Measurements from ENCODE around the gene TUBGCP6. TPM values are rescaled to one million over a fixed set of nuclear protein-coding genes. Genes with fewer than 3 reads are reported as not detected.

TUBGCP6 gene
- polyA plus RNA-seq, 1 donor from 2014 or later: 74.5 TPM

- Histone ChIP-seq H3K9me3 (ENCODE audit: low read length) (no peaks in the 10 kb centered on the region), H3K4me3 (ENCODE audit: low read length) (no peak overlapping the region), H3K36me3 (ENCODE audit: insufficient read depth, low read length) (no peaks in the 10 kb centered on the region), H4K20me1 (ENCODE audit: insufficient read depth) (no peaks in the 10 kb centered on the region), H3K4me2 (ENCODE audit: low read length) (no peak overlapping the region), H3F3A (ENCODE audit: insufficient read depth, low read length, poor library complexity, severe bottlenecking) (no peaks in the 10 kb centered on the region), H2AFZ (ENCODE audit: low read depth, low read length) (no peak overlapping the region), H3K27me3 (ENCODE audit: insufficient read depth, low read depth, low read length) (no peaks in the 10 kb centered on the region), H3K79me2 (replicated peaks; ENCODE audit: insufficient read depth, low read length) (no peaks in the 10 kb centered on the region), H3K27ac (ENCODE audit: low read length) (no peak overlapping the region), H3K9me2 (ENCODE audit: insufficient read depth, low read length) (no peaks in the 10 kb centered on the region), H3K9ac (ENCODE audit: low read length) (no peak overlapping the region)
- no peak for TF ChIP-seq MXI1 (conservative IDR thresholded peaks at IDR 0.05; ENCODE audit: poor library complexity, severe bottlenecking)
- no peak for TF ChIP-seq EP300 (conservative IDR thresholded peaks at IDR 0.05; ENCODE audit: poor library complexity, severe bottlenecking)
- TF ChIP-seq CTCF (IDR thresholded peaks at IDR 0.05; ENCODE audit: poor library complexity, severe bottlenecking): no peak
- TF ChIP-seq RAD21 (conservative IDR thresholded peaks at IDR 0.05): no peak
- no peak for TF ChIP-seq TAF1 (IDR thresholded peaks at IDR 0.05; ENCODE audit: low read depth)
- no peak for TF ChIP-seq SMC3 (conservative IDR thresholded peaks at IDR 0.05; ENCODE audit: poor library complexity)
- TF ChIP-seq POLR2AphosphoS5 (IDR thresholded peaks at IDR 0.05): no peak
- TF ChIP-seq REST (IDR thresholded peaks at IDR 0.05; ENCODE audit: borderline replicate concordance): no peak
- TF ChIP-seq EZH2 (IDR thresholded peaks at IDR 0.05; ENCODE audit: borderline replicate concordance, insufficient read depth, low read length, poor library complexity, severe bottlenecking): no peak
Observed at GRCh38 chr22:50226875-50227165, 18.0 kb downstream of the TUBGCP6 start.

- Histone ChIP-seq H3K27ac (ENCODE audit: low read length) (no peak overlapping the region), H3K4me3 (ENCODE audit: low read length) (no peak overlapping the region), H3K79me2 (replicated peaks; ENCODE audit: insufficient read depth, low read length) (no peaks in the 10 kb centered on the region), H3K9me3 (ENCODE audit: low read length) (no peaks in the 10 kb centered on the region), H3K27me3 (ENCODE audit: insufficient read depth, low read depth, low read length) (no peaks in the 10 kb centered on the region), H3K9ac (ENCODE audit: low read length) (no peak overlapping the region), H3K4me2 (ENCODE audit: low read length) (no peak overlapping the region), H3F3A (ENCODE audit: insufficient read depth, low read length, poor library complexity, severe bottlenecking) (no peaks in the 10 kb centered on the region), H3K36me3 (ENCODE audit: insufficient read depth, low read length) (no peaks in the 10 kb centered on the region), H2AFZ (ENCODE audit: low read depth, low read length) (no peak overlapping the region), H4K20me1 (ENCODE audit: insufficient read depth) (no peaks in the 10 kb centered on the region), H3K9me2 (ENCODE audit: insufficient read depth, low read length) (no peaks in the 10 kb centered on the region)
- no peak for TF ChIP-seq REST (IDR thresholded peaks at IDR 0.05; ENCODE audit: borderline replicate concordance)
- TF ChIP-seq EP300 (conservative IDR thresholded peaks at IDR 0.05; ENCODE audit: poor library complexity, severe bottlenecking): no peak
- TF ChIP-seq RAD21 (conservative IDR thresholded peaks at IDR 0.05): no peak
- no peak for TF ChIP-seq CTCF (IDR thresholded peaks at IDR 0.05; ENCODE audit: poor library complexity, severe bottlenecking)
- no peak for TF ChIP-seq POLR2AphosphoS5 (IDR thresholded peaks at IDR 0.05)
- no peak for TF ChIP-seq EZH2 (IDR thresholded peaks at IDR 0.05; ENCODE audit: borderline replicate concordance, insufficient read depth, low read length, poor library complexity, severe bottlenecking)
Observed at GRCh38 chr22:50226063-50226874, 18.6 kb downstream of the TUBGCP6 start.

Data from neural cell (in vitro differentiated cells).